D341Med (cell line): ENCODE measurements around the gene GAK.
A peak's percentile ranks its signal among the peaks of the same experiment; 100 is the strongest.

Source experiments
- DNase-seq: peaks from one replicate; pipeline ENCODE4 v3.0.0; 2012; ENCODE audit warnings: low spot score

Gene GAK

GRCh38 chr4:907103-907400, 25.1 kb downstream of the GAK start:
- DNase-seq, result no peak

DNA sequence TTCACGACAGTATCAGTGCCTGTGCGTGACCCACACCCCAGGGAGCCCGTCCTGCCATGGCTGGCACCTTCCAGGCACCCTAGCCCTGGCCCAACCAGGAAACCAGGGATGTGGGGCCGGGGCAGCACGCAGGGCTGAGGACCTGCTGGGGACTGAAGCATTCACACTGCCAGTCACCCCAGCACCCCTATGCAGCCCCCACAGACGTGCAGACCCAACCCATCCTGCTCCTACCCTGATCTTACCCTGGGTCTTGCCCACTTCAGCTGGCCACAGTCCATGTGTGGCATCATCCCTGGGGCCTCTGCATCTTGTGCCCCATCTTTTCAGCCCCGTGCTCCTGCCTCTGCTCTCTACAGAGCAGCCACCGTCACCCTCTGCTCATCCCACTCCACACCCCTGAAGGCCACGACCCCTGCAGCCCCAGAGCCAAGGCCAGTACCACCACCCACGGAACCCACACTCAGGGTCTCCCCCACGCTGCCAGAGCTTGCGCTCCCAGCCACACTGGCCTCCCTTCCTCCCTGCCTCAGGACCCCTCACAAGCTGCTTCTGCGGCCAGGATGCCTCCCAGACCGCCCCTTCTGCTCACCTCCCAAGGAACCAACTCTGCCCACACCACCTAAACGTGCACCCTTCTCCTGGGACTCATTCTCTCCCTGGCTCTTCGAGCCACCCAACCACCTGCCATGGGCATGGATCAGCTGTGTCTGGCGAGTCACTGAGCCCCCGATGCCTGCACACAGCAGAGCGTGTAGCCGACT, 25.6 kb downstream of the GAK start:
- DNase-seq, result no peak

GRCh38 chr4:905485-906338, 26.4 kb downstream of the GAK start:
- no peak for DNase-seq

DNA sequence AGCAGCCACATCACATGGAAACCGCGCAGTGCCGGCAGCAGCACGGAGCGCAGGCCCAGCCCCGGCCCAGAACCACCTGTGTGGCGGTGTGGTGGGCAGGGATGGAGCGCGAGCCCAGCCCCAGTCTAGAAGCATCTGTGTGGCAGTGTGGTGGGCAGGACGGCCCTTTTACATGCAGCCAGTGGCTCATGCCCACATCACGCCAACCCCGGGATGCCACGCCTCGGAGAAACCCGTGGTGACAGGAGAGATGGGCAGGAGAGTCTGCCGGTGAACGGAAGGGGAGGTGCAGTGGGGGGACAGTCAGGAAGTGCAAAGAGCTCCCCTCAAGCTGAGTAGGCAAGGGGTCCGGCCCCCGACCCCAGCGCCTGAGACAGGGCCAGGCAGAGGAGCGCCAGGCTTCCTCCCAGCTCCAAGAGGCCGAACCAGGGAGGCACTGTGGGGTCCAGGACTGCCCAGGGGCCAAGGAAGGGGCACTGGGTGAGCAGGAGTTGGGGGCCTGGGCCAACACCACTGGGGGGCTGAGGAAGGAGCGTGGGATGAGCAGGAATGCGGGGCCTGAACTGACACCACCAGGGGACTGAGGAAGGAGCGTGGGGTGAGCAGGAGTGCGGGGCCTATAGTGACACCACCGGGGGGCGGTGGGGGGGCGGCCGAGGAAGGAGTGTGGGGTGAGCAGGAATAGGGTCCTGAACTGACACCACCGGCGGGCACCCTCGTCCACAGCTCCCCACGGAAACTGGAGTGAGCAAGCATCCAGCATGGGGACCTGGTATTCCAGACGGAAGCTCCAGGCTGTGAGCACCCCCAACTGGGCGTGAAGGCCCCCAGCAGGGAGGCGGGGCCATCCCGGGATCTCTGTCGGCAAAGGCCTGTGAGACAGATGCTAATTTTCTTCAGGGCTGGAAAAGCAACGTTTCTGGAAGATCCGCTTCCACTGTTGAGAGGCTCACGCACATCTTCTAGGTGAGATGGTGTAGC, 28.8 kb downstream of the GAK start:
- no peak for DNase-seq

DNA sequence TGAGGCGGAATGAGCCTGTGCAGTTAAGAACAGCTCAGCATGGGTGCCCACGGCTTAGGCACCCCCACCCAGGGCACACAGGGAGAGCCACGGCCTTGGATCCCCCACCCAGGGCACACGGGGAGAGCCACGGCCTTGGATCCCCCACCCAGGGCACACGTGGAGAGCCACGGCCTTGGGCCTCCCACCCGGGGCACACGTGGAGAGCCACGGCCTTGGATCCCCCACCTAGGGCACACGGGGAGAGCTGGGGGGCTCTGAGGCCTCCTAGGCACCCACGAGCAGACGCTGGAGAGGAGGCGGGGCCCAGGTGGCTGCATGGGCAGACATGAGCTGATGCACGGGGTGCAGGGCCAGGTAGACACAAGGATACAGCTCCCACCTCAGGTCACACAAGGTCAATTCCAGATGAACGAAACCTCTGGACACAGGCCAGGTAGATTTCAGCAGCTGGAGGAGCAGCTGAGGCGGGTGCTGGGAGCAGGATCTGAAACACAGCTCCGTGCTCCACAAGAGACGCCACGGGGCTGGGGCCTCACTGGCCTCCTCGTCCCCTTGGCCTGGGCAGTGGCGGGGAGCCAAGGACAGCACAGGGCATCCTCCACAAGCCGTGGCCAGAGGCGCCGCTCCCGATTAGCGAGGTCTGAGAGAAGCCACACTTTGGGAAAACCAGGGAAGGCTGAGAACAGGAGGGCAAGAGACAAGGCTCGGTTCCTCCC, 30.8 kb downstream of the GAK start:
- DNase-seq, result no peak

DNA sequence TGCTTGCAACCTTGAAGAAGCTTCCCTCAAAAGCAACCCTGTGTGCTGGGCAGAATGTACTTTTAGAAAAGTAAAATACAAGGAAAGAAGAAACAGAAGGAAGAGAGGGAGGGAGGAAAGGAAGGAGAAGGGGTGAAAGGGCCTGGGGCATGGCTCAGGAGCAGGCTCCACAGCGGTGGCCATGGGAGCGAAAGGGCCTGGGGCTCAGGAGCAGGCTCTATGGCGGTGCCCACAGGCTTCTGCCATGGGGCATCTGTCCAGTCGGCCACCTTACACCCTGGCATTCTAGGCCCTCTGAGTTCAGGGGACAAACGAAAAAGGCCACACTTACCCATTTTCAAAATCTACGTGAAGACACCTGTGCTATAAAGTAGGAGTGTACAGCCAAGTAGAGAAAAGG, 31.4 kb downstream of the GAK start:
- no peak for DNase-seq

DNA sequence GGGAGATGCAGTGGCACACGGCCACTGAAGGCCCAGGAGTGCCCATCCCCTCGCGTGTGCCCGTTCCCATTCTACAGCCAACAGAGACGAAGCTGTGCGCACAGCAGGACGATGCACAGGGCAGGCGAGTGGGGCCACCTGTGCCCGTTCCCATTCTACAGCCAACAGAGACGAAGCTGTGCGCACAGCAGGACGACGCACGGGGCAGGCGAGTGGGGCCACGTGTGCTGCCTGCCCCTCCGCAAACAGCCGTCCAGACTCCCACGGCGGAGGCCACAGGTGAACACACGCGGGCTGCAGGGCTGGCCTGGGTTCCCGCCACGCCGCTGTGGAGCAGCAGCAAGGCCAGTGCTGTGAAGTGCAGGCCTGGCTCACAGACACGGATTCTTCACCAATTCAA, 32.0 kb downstream of the GAK start:
- no peak for DNase-seq

GRCh38 chr4:899556-899906, 32.6 kb downstream of the GAK start:
- DNase-seq, result no peak

DNA sequence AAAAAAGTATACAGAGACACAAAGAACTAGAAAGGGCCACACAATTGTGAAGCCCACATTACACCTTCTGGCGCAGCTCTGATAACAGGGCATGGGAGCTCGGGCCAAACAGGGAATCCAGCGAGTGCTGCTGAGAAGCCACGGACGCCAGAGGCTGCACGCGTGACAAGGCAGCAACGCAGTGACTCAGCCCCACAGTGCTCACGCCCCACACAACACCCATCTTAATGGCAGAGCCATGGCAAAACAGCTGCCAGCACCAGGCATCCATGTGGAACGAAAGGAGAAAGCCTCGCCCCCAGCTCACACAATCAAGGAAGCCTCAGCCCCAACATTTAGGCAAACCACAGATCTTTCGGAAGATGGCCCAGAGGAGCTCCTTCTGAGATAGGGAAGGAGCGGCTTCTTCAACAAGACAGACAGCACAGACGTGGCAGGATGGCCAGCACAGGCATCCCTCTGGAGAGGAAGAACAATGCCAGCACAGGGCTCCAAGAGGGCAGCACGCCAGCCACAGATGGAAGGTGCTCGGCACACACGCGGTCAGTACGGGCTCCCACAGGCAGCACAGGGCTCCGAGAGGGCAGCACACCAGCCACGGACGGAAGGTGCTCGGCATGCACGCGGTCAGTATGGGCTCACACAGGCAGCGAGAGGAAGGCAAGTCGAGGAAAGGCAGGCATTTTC, 33.1 kb downstream of the GAK start:
- no peak for DNase-seq

- no peak for DNase-seq
These were observed 34.0 kb downstream of the GAK start for GRCh38 chr4:898123-898522.

GRCh38 chr4:896630-897029, 35.5 kb downstream of the GAK start:
- DNase-seq, result no peak

- no peak for DNase-seq
These were observed 35.9 kb downstream of the GAK start for GRCh38 chr4:896216-896615.

DNA sequence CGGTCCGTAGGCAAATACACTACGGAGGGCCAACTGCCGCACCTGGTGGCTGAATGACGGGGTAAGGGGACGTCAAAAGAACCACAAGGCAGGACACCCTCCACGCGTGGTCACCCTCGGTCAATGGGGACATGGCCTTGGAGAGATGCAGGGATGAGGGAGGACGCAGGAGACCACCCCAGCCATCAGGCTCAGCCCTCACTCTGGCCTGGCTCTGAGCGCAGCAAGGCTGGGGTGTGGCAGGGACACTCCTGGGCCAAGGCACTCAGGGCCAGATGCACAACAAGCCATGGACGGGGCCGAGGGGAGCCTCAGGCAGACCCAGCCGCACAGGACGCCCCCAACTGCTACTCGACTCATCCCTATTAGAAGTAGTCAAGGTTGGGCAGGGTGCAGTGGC, 36.5 kb downstream of the GAK start:
- DNase-seq, result no peak

DNA sequence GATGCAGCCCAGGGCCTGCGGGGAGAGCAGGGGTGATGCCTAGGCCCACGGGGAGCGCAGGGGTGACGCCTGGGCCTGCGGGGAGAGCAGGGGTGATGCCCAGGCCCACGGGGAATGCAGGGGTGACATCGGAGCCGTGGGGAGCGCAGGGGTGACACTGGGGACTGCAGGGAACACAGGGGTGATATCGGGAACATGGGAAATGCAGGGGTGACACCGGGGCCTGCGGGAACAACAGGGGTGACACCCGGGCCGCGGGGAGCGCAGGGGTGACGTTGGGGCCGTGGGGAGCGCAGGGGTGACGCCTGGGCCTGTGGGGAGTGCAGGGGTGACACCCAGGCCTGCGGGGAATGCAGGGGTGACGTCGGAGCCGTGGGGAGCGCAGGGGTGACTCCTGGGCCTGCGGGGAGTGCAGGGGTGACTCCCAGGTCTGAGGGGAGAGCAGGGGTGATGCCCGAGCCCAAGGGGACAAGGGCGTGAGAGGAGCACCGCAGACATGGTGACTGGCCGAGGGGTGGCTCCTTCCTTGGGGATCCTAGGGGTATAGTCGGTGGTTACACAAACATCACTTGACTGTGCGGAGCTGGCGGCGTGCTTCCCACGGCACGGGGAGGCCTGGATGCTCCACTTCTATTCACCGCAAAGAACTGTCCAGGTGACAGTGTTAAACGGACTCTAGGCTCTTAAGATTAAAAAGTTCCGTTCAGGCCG, 38.0 kb downstream of the GAK start:
- no peak for DNase-seq

GRCh38 chr4:893276-893994, 38.7 kb downstream of the GAK start:
- no peak for DNase-seq

DNA sequence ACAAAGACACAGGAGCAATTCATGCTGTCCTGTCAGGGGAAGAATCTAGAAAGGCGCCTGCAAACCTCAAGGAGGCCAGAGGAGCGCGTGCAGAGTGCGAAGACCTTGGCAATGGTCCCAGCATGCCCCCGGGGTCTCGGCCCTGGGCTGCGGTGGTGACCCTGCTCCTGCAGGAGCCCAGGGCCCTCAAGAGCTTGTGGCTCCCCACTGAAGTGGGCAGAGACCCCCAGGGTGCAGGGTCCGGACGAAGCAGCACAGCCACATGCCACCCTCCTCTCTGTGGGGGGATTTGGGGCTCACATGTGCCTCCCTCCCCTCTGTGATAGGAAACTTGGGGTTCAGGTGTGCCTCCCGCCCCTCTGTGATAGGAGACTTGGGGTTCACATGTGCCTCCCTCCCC, 39.3 kb downstream of the GAK start:
- no peak for DNase-seq

- peak; percentile 81 for DNase-seq
These were observed 40.4 kb downstream of the GAK start for GRCh38 chr4:891747-892146.

GRCh38 chr4:890036-890695, 42.0 kb downstream of the GAK start:
- no peak for DNase-seq

GRCh38 chr4:889516-889915, 42.6 kb downstream of the GAK start:
- DNase-seq, result no peak

DNA sequence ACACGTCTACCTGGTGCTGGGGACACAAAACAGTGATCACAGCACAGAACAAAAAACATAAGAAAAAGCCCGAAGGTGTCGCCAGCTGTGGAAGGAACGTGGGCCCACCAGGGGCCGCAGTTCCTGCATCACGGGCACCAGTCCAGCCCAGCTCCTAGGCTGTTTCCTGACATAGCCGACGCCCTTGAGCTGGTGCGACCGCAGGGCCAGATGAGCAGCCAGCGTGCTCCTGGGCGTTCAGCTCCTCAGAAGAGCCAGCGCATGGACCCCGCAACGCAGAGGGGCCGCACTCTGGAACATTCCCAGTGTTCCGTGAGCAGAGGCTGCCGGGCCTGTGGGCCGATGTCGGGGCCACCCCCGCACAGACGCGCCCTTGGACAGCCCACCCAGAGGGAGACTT, 44.1 kb downstream of the GAK start:
- no peak for DNase-seq
